IPS-NIHi7 (cell line): ENCODE measurements around the gene MNT.

Source experiments
- DNase-seq: peaks from one replicate; pipeline ENCODE4 v3.0.0; 2012; ENCODE audit warnings: mixed read lengths; ENCODE audit errors: extremely low spot score

Gene MNT

GRCh38 chr17:2395258-2396181 lies 5.3 kb downstream of the MNT start:
- no peak for DNase-seq

GRCh38 chr17:2394775-2395201 lies 6.1 kb downstream of the MNT start:
- DNase-seq = no peak

GRCh38 chr17:2393954-2394749 lies 6.7 kb downstream of the MNT start:
- no peak for DNase-seq

- peak; percentile 76 for DNase-seq
These were observed 7.5 kb downstream of the MNT start for GRCh38 chr17:2393174-2393953.

- peak; percentile 92 for DNase-seq
These were observed 8.3 kb downstream of the MNT start for GRCh38 chr17:2392252-2393173.

- DNase-seq = no peak
These were observed 9.1 kb downstream of the MNT start for GRCh38 chr17:2391597-2392251.

GRCh38 chr17:2390199-2390836 lies 10.5 kb downstream of the MNT start:
- DNase-seq = no peak

- no peak for DNase-seq
These were observed 12.2 kb downstream of the MNT start for GRCh38 chr17:2388683-2389055.

GRCh38 chr17:2388020-2388682 lies 12.7 kb downstream of the MNT start:
- DNase-seq = no peak

- DNase-seq = no peak
These were observed 13.5 kb downstream of the MNT start for GRCh38 chr17:2387086-2388019.

GRCh38 chr17:2386400-2387085 lies 14.3 kb downstream of the MNT start:
- no peak for DNase-seq

- DNase-seq = no peak
These were observed 15.3 kb downstream of the MNT start for GRCh38 chr17:2385240-2386210.

GRCh38 chr17:2384439-2385127 lies 16.3 kb downstream of the MNT start:
- no peak for DNase-seq

GRCh38 chr17:2383628-2384167 lies 17.2 kb downstream of the MNT start:
- DNase-seq = no peak

GRCh38 chr17:2380950-2381649 lies 19.8 kb downstream of the MNT start:
- no peak for DNase-seq
